NB4 (cell line): ENCODE results near the gene PPFIBP2.

Experiments
- CTCF ChIP-seq: IDR thresholded peaks from one replicate; pipeline ENCODE4 v1.5.1; 2012; ENCODE audit warnings: low read depth, low read length
- MYC ChIP-seq: IDR thresholded peaks from 2 replicates; pipeline ENCODE4 v1.6.1; 2011; ENCODE audit warnings: low read depth, low read length
- POLR2A ChIP-seq: IDR thresholded peaks from 2 replicates; pipeline ENCODE4 v1.6.1; 2011; ENCODE audit warnings: mild to moderate bottlenecking; ENCODE audit not compliant: insufficient read length; ENCODE audit errors: extremely low read depth
- TF ChIP-seq, protein P1 (sequence below): IDR thresholded peaks from 2 replicates; pipeline ENCODE4 v1.6.1; 2011; ENCODE audit warnings: low read depth, low read length

DNA sequence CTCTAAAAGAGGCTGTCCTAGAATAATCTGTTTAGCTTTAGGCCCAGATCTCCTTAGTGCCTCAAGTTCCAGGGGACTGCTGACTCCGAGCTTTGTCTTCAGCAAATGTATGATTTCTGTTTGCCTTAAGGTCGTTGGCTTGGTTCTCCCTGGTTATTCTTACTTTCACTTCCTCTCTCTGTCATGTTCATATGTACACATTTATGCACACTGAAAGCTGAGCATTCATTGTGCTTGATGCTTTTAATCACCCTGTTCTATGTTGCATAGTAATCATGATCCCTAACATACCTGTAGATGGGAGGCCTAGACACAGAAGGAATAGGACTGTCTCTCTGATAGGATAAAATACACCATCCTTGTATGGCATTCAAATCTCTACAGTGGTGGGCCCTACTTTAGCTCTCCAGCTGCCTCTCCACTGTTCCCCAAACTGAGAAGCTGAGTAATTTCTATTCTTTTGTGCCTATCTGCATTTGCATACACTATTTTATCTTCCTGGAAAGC, 7.2 kb downstream of the PPFIBP2 start:
- no peak for TF ChIP-seq CTCF
- TF ChIP-seq POLR2A, result no peak
- TF ChIP-seq, protein P1, sequence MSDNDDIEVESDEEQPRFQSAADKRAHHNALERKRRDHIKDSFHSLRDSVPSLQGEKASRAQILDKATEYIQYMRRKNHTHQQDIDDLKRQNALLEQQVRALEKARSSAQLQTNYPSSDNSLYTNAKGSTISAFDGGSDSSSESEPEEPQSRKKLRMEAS, result no peak
- no peak for TF ChIP-seq MYC
